ENCODE data around the gene GPR17.

DNA sequence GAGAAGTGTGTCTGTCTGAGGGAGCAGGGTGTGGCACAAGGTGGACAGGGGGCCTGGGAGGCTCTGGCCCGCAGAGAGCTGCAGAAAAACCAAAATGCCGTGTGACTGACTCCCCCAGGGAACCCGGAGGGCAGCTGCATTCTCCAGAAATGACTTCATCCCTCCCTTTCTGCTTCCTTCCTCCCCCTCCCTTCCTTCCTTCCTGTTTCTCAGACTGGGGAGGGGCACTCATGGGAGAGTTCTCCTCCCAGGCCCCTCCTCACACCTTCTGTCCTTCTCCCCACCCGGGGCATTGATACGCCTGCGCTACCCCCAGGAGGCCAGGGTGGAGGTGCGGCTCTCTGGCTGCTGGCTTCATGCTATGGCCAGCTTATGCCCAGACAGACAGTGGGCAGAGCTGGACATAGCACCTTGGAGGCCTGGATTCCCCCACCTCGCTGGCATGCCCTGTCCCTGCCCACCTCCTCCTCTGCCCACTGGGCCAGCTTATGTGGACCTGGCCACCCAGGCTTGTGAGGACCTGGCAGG lies 8.2 kb upstream of the GPR17 start:
- no peak for TF ChIP-seq POLR2A (IDR thresholded peaks at IDR 0.05; ENCODE audit: low read length)
- TF ChIP-seq GATA1 (IDR thresholded peaks at IDR 0.05; ENCODE audit: low read depth, low read length), result no peak

Data from erythroblast (primary cell).